ENCODE data around the gene MYO1E.

- TF ChIP-seq CTCF (IDR thresholded peaks at IDR 0.05; ENCODE audit: low read depth, low read length, missing input control) = no peak
- TF ChIP-seq MAX (IDR thresholded peaks at IDR 0.05) = no peak
- no peak for TF ChIP-seq SP1 (IDR thresholded peaks at IDR 0.05)
- no peak for TF ChIP-seq JUND (IDR thresholded peaks at IDR 0.05)
Measured at GRCh38 chr15:59242649-59243048, 130.0 kb downstream of the MYO1E start.

Measured in liver (tissue), 3 donors.